Cardiac fibroblast (primary cell): ENCODE results near the gene ADAT1.

Experiments
- DNase-seq, 2 donors: peaks; one replicate each; pipeline versions ENCODE4 v3.0.0 to v3.0.0-alpha.2; 2010; ENCODE audit warnings: low read depth in 2 of 2
- H3K4me3 ChIP-seq, 2 donors: replicated peaks in 1 of 2; 1 replicate in 1 of 2; 2 replicates in 1 of 2; pipeline ENCODE4 v1.5.1; 2011; ENCODE audit warnings: low read depth in 2 of 2, low read length in 2 of 2, mild to moderate bottlenecking in 2 of 2, moderate library complexity in 1 of 2
- CTCF ChIP-seq: IDR thresholded peaks from one replicate; pipeline ENCODE4 v1.5.1; 2011; ENCODE audit warnings: low read depth, mild to moderate bottlenecking, low read length, inconsistent platforms

Gene ADAT1

GRCh38 chr16:75648265-75649076 lies 25.4 kb upstream of the ADAT1 start:
- peak; percentile 75 to 78 for DNase-seq
- H3K4me3 ChIP-seq, result peak overlapping the region; percentile 98 to 100
- TF ChIP-seq CTCF, result no peak

GRCh38 chr16:75647492-75648264 lies 24.6 kb upstream of the ADAT1 start, which contains the start of the genes KARS1 and TERF2IP:
Gene KARS1 (minus strand): TSS chr16:75647665. CDS start chr16:75647639, 26 bp downstream.
Gene TERF2IP (plus strand): TSS chr16:75647773. CDS start chr16:75647883, 110 bp downstream.
- H3K4me3 ChIP-seq, result peak within 1 kb of the TSS; percentile 98 to 100
- no peak for TF ChIP-seq CTCF

GRCh38 chr16:75647112-75647491 lies 24.0 kb upstream of the ADAT1 start:
- DNase-seq, result no peak
- peak overlapping the region; percentile 98 to 100 for H3K4me3 ChIP-seq
- TF ChIP-seq CTCF, result no peak

More at GRCh38 chr16:75647492-75648264, 24.6 kb upstream of the ADAT1 start, which contains the start of the genes KARS1 and TERF2IP:
- peak; percentile 91 to 93 for DNase-seq

- TF ChIP-seq CTCF, result no peak
- DNase-seq, result no peak
- no peak overlapping the region for H3K4me3 ChIP-seq
Measured at GRCh38 chr16:75644240-75645012, 21.3 kb upstream of the ADAT1 start.

- no peak for DNase-seq
Measured at GRCh38 chr16:75640598-75640997, 17.5 kb upstream of the ADAT1 start.

More at GRCh38 chr16:75640598-75640997, 17.5 kb upstream of the ADAT1 start:
- TF ChIP-seq CTCF, result no peak
- H3K4me3 ChIP-seq, result no peak overlapping the region
